IMR-90 (cell line): Measurements from ENCODE around the gene GSG1L. TPM values are rescaled to one million over a fixed set of nuclear protein-coding genes. Genes with fewer than 3 reads are reported as not detected.

ENCODE experiments used
- ATAC-seq: fragments of 200-7000 bp; cut with Tn5 transposase; 2 replicates; pipeline ENCODE4 v1.9.1; 2020; ENCODE audit warnings: low read depth, mild to moderate bottlenecking, moderate library complexity
- BruUV-seq: library from RNA; stranded (reverse); fragments of 400-500 nt; replicated peaks from 2 replicates; lab custom pipeline; 2021; lab: Mats Ljungman, UMichigan
- CTCF ChIA-PET: fragments of 300-600 bp; formaldehyde crosslinking; extraction: SDS; loops from one replicate; lab custom pipeline; 2021; ENCODE audit warnings: antibody characterized with exemption; lab: Yijun Ruan, JAX
- POLR2A ChIA-PET: fragments of 300-600 bp; sonication (Branson Sonifier 250); formaldehyde crosslinking; loops from one replicate; lab custom pipeline; 2022; ENCODE audit warnings: antibody characterized with exemption; ENCODE audit not compliant: unreplicated experiment; lab: Charles Lee
- DNase-seq: peaks from one replicate; pipeline ENCODE4 v3.0.0; 2013
- H2AFZ ChIP-seq: replicated peaks from 2 replicates; pipeline ENCODE3; 2013; ENCODE audit warnings: low read length, mild to moderate bottlenecking; ENCODE audit not compliant: poor library complexity
- H2AK5ac ChIP-seq: 2 replicates; pipeline ENCODE4 v1.6.1; 2013; ENCODE audit warnings: low read depth, low read length, inconsistent platforms
- H2AK9ac ChIP-seq: replicated peaks from 2 replicates; pipeline ENCODE3; 2013; ENCODE audit warnings: mild to moderate bottlenecking, low read depth, low read length, moderate library complexity; ENCODE audit not compliant: poor library complexity
- H2BK120ac ChIP-seq: 2 replicates; pipeline ENCODE4 v1.6.1; 2013; ENCODE audit warnings: low read depth, low read length, inconsistent platforms
- H2BK15ac ChIP-seq: 3 replicates; pipeline ENCODE4 v1.6.1; 2013; ENCODE audit warnings: low read depth, low read length, inconsistent platforms
- H2BK20ac ChIP-seq: 2 replicates; pipeline ENCODE4 v1.6.1; 2013; ENCODE audit warnings: low read depth, mild to moderate bottlenecking, inconsistent platforms, low read length, moderate library complexity
- H2BK5ac ChIP-seq: 2 replicates; pipeline ENCODE4 v1.6.1; 2013; ENCODE audit warnings: mild to moderate bottlenecking, low read depth, low read length, inconsistent platforms; ENCODE audit not compliant: poor library complexity, severe bottlenecking
- H3K14ac ChIP-seq: replicated peaks from 2 replicates; pipeline ENCODE4 v1.6.1; 2013; ENCODE audit warnings: low read depth, low read length, inconsistent platforms
- H3K18ac ChIP-seq: 2 replicates; pipeline ENCODE4 v1.6.1; 2013; ENCODE audit warnings: low read depth, low read length, control low read depth
- H3K23ac ChIP-seq: 2 replicates; pipeline ENCODE4 v1.6.1; 2013; ENCODE audit warnings: low read depth, low read length, inconsistent platforms
- H3K27ac ChIP-seq: 2 replicates; pipeline ENCODE4 v1.5.1; 2013; ENCODE audit warnings: mild to moderate bottlenecking, control low read depth, low read length; ENCODE audit not compliant: insufficient read depth
- H3K27me3 ChIP-seq: 2 replicates; pipeline ENCODE4 v1.6.1; 2013; ENCODE audit warnings: low read length; ENCODE audit not compliant: control insufficient read depth, insufficient read depth
- H3K36me3 ChIP-seq: 2 replicates; pipeline ENCODE4 v1.6.1; 2013; ENCODE audit warnings: low read length, mixed read lengths; ENCODE audit not compliant: control insufficient read depth, insufficient read depth
- H3K4ac ChIP-seq: 2 replicates; pipeline ENCODE4 v1.6.1; 2013; ENCODE audit warnings: low read depth, low read length, inconsistent platforms
- H3K4me1 ChIP-seq: 2 replicates; pipeline ENCODE4 v1.6.1; 2013; ENCODE audit warnings: low read length, mixed read lengths; ENCODE audit not compliant: control insufficient read depth, insufficient read depth
- H3K4me2 ChIP-seq: 2 replicates; pipeline ENCODE4 v1.6.1; 2013; ENCODE audit warnings: low read depth, mild to moderate bottlenecking, control low read depth, low read length, moderate library complexity
- H3K4me3 ChIP-seq: 2 replicates; pipeline ENCODE4 v1.5.1; 2013; ENCODE audit warnings: low read depth, mild to moderate bottlenecking, control low read depth, low read length, moderate library complexity; ENCODE audit not compliant: insufficient read depth
- H3K56ac ChIP-seq: 2 replicates; pipeline ENCODE4 v1.6.1; 2013; ENCODE audit warnings: low read length, inconsistent platforms; ENCODE audit not compliant: insufficient read depth; ENCODE audit errors: extremely low read depth
- H3K79me1 ChIP-seq, 2 experiments: 2 replicates each; pipeline ENCODE4 v1.6.1; 2013; ENCODE audit warnings: low read length in 2 of 2, inconsistent platforms in 1 of 2, low read depth in 1 of 2
- H3K9ac ChIP-seq: 2 replicates; pipeline ENCODE4 v1.6.1; 2013; ENCODE audit warnings: low read depth, low read length, control low read depth
- H3K9me1 ChIP-seq: 2 replicates; pipeline ENCODE4 v1.6.1; 2013; ENCODE audit warnings: low read length, inconsistent platforms; ENCODE audit not compliant: insufficient read depth
- H3K9me3 ChIP-seq: 2 replicates; pipeline ENCODE4 v1.6.1; 2013; ENCODE audit warnings: low read length; ENCODE audit not compliant: control insufficient read depth, insufficient read depth
- H4K20me1 ChIP-seq: 2 replicates; pipeline ENCODE4 v1.6.1; 2013; ENCODE audit warnings: low read length, inconsistent platforms; ENCODE audit not compliant: insufficient read depth
- H4K5ac ChIP-seq: 2 replicates; pipeline ENCODE4 v1.6.1; 2013; ENCODE audit warnings: mild to moderate bottlenecking, low read depth, low read length, control low read depth
- H4K8ac ChIP-seq, 2 experiments: 2 replicates each; pipeline ENCODE4 v1.6.1; 2013; ENCODE audit warnings: low read depth in 2 of 2, low read length in 2 of 2, control low read depth in 1 of 2, inconsistent platforms in 1 of 2
- H4K91ac ChIP-seq: 2 replicates; pipeline ENCODE4 v1.6.1; 2013; ENCODE audit warnings: low read depth, low read length, inconsistent platforms; ENCODE audit not compliant: insufficient read depth
- BHLHE40 ChIP-seq: fragments of 150-350 bp; IDR thresholded peaks from 2 replicates; pipeline ENCODE4 v1.6.1; 2016; ENCODE audit warnings: mild to moderate bottlenecking, low read depth, low read length
- MAFK ChIP-seq: IDR thresholded peaks from 2 replicates; pipeline ENCODE4 v1.6.1; 2012; ENCODE audit warnings: low read depth, low read length, improper control_type of control experiment
- MAZ ChIP-seq: IDR thresholded peaks from 2 replicates; pipeline ENCODE4 v1.6.1; 2012; ENCODE audit warnings: low read depth, mild to moderate bottlenecking, low read length, improper control_type of control experiment, moderate library complexity, borderline replicate concordance
- MXI1 ChIP-seq: IDR thresholded peaks from 2 replicates; pipeline ENCODE4 v1.6.1; 2012; ENCODE audit warnings: low read depth, mild to moderate bottlenecking, low read length, moderate library complexity, borderline replicate concordance
- RAD21 ChIP-seq: IDR thresholded peaks from 2 replicates; pipeline ENCODE4 v1.6.1; 2012; ENCODE audit warnings: low read length, improper control_type of control experiment
- RFX5 ChIP-seq: IDR thresholded peaks from 2 replicates; pipeline ENCODE4 v1.8.0; 2012; ENCODE audit warnings: low read depth, mild to moderate bottlenecking, low read length, moderate library complexity
- WGBS, 2 experiments: methylation state at CpG; one replicate each; pipeline versions ENCODE4 v1.1.5 to v1.1.7; 2013; ENCODE audit warnings: missing lambda C conversion rate in 2 of 2; ENCODE audit not compliant: insufficient read length in 1 of 2; ENCODE audit errors: extremely low coverage in 2 of 2; 5-methylcytosine and 5-hydroxymethylcytosine counted together
- dilution Hi-C: fragments of 300-500 bp; cut with HindIII; formaldehyde crosslinking; loops from one replicate; pipeline ENCODE4 v1.14.3; 2018; ENCODE audit warnings: low sequenced_read_pairs; ENCODE audit not compliant: unreplicated experiment
- in situ Hi-C: fragments of 300-500 bp; cut with MboI; formaldehyde crosslinking; loops from 3 replicates; pipeline ENCODE4 v1.14.3; 2019; ENCODE audit warnings: low sequenced_read_pairs, inconsistent platforms, mixed read lengths
- intact Hi-C: fragments of 100-400 bp; cut with micrococcal nuclease; formaldehyde crosslinking; loops from 2 replicates; pipeline ENCODE4 v1.10.0; 2022
- polyA plus RNA-seq, 3 experiments: library from polyadenylated mRNA; depleted of rRNA; stranded (reverse); fragments of >200 nt; gene quantifications; 2 replicates each; pipeline ENCODE4 v1.2.3, GENCODE V29; 2012; ENCODE audit warnings: low replicate concordance in 1 of 3
- total RNA-seq: library from RNA; depleted of rRNA; stranded (reverse); fragments of >200 nt; gene quantifications from 2 replicates; pipeline ENCODE4 v1.2.3, GENCODE V29; 2012
- TF ChIP-seq, protein P1 (sequence below): conservative IDR thresholded peaks from 2 replicates; pipeline ENCODE4 v1.5.1; 2012; ENCODE audit warnings: mild to moderate bottlenecking, low read depth, low read length, improper control_type of control experiment
- TF ChIP-seq, protein P2 (sequence below): fragments of 150-350 bp; IDR thresholded peaks from 2 replicates; pipeline ENCODE4 v1.6.1; 2016; ENCODE audit warnings: low read depth, mild to moderate bottlenecking, low read length, moderate library complexity, borderline replicate concordance

The GSG1L gene
- total and polyA plus RNA-seq, 2 of the 4 experiments (the other 2 are of a cell fraction), result not detected

DNA sequence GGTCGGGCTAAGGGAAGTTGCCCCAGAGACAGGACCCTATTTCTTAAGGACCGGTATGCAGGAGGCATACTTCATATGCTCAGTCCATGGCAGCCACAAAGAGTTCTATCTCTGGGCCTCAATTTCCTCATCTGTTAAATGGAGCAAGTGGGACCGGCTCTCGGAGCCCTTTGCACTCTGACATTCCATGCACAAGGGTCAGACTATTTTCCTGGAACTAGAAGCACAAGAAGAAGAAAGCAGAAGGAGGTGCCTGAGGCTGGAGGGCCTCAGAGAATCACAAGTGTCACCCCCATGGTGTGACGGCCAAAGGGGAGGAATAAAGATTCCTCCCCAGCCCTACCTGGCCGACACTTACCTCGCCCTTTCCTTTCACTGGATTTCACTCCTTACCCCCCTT lies 115.8 kb downstream of the GSG1L start:
- Histone ChIP-seq H2AFZ (no peak overlapping the region), H2BK15ac (no peak overlapping the region), H3K27me3 (peaks cover 18% of the 10 kb centered on the region), H2AK5ac (no peak overlapping the region), H2BK5ac (no peak overlapping the region), H3K36me3 (no peaks in the 10 kb centered on the region), H4K20me1 (no peaks in the 10 kb centered on the region), H3K14ac (no peak overlapping the region), H3K4me3 (no peak overlapping the region), H2BK20ac (no peak overlapping the region), H3K4me1 (no peaks in the 10 kb centered on the region), H3K9me3 (no peaks in the 10 kb centered on the region), H3K27ac (no peak overlapping the region), H3K18ac (no peak overlapping the region), H4K8ac (no peak overlapping the region), H4K5ac (no peak overlapping the region), H3K79me1 (no peaks in the 10 kb centered on the region), H2BK120ac (no peak overlapping the region), H2AK9ac (no peak overlapping the region), H3K23ac (no peak overlapping the region), H3K56ac (no peak overlapping the region), H4K91ac (no peak overlapping the region), H3K9me1 (no peaks in the 10 kb centered on the region), H3K4ac (no peak overlapping the region), H3K9ac (no peak overlapping the region), H3K4me2 (no peak overlapping the region)
- no peak for TF ChIP-seq RAD21
- no peak for TF ChIP-seq RFX5
- no peak for TF ChIP-seq MAZ
- TF ChIP-seq MXI1, result no peak
- no peak for TF ChIP-seq BHLHE40
- TF ChIP-seq, protein P1, sequence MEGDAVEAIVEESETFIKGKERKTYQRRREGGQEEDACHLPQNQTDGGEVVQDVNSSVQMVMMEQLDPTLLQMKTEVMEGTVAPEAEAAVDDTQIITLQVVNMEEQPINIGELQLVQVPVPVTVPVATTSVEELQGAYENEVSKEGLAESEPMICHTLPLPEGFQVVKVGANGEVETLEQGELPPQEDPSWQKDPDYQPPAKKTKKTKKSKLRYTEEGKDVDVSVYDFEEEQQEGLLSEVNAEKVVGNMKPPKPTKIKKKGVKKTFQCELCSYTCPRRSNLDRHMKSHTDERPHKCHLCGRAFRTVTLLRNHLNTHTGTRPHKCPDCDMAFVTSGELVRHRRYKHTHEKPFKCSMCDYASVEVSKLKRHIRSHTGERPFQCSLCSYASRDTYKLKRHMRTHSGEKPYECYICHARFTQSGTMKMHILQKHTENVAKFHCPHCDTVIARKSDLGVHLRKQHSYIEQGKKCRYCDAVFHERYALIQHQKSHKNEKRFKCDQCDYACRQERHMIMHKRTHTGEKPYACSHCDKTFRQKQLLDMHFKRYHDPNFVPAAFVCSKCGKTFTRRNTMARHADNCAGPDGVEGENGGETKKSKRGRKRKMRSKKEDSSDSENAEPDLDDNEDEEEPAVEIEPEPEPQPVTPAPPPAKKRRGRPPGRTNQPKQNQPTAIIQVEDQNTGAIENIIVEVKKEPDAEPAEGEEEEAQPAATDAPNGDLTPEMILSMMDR, result no peak
- TF ChIP-seq, protein P2, sequence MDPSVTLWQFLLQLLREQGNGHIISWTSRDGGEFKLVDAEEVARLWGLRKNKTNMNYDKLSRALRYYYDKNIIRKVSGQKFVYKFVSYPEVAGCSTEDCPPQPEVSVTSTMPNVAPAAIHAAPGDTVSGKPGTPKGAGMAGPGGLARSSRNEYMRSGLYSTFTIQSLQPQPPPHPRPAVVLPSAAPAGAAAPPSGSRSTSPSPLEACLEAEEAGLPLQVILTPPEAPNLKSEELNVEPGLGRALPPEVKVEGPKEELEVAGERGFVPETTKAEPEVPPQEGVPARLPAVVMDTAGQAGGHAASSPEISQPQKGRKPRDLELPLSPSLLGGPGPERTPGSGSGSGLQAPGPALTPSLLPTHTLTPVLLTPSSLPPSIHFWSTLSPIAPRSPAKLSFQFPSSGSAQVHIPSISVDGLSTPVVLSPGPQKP, result no peak
- TF ChIP-seq MAFK, result no peak
- WGBS, 2 experiments, result 54% methylated on average over 2 of the region's 7 CpGs; no CpG with 5 or more reads in 1 of the 2 experiments
- intact Hi-C loops, result no loop called here
- ATAC-seq, result no peak
- no peak for DNase-seq
- in situ Hi-C loops, result no loop called here
- dilution Hi-C loops, result no loop called here
- BruUV-seq, result no TSS peak
- ChIA-PET POLR2A (no interaction called here), CTCF (no interaction called here)
